Liver (tissue), 9 donors: Measurements from ENCODE around the gene BIN1. TPM values are rescaled to one million over a fixed set of nuclear protein-coding genes. Genes with fewer than 3 reads are reported as not detected.

Experiments used
- DNase-seq: peaks from one replicate; pipeline ENCODE4 v3.0.0-alpha.2; 2017; ENCODE audit warnings: low spot score
- H3K27ac ChIP-seq, 2 donors: one replicate each; pipeline ENCODE4 v1.7.0; 2013; ENCODE audit warnings: inconsistent platforms in 2 of 2, low read length in 2 of 2, control low read depth in 1 of 2, low read depth in 1 of 2, mild to moderate bottlenecking in 1 of 2
- H3K27me3 ChIP-seq, 4 donors: one replicate each; pipeline versions ENCODE4 v1.6.1 to v1.7.0; 2013; ENCODE audit warnings: low read length in 3 of 4, inconsistent platforms in 1 of 4, mild to moderate bottlenecking in 1 of 4, moderate library complexity in 1 of 4; ENCODE audit not compliant: control insufficient read depth in 4 of 4, insufficient read depth in 4 of 4
- H3K36me3 ChIP-seq, 4 donors: one replicate each; pipeline versions ENCODE4 v1.6.1 to v1.7.0; 2013; ENCODE audit warnings: low read length in 3 of 4, mild to moderate bottlenecking in 3 of 4, low read depth in 1 of 4, moderate library complexity in 1 of 4; ENCODE audit not compliant: control insufficient read depth in 4 of 4, insufficient read depth in 3 of 4
- H3K4me1 ChIP-seq, 4 donors: one replicate each; pipeline versions ENCODE4 v1.6.1 to v1.7.0; 2013; ENCODE audit warnings: low read length in 3 of 4, mild to moderate bottlenecking in 3 of 4, moderate library complexity in 1 of 4; ENCODE audit not compliant: control insufficient read depth in 4 of 4, insufficient read depth in 4 of 4
- H3K4me3 ChIP-seq, 3 donors: one replicate each; pipeline versions ENCODE4 v1.6.1 to v1.7.0; 2013; ENCODE audit warnings: low read length in 3 of 3, control low read depth in 1 of 3, low read depth in 1 of 3, mild to moderate bottlenecking in 1 of 3
- H3K9ac ChIP-seq, 2 donors: one replicate each; pipeline ENCODE4 v1.7.0; 2013; ENCODE audit warnings: low read length in 2 of 2, mild to moderate bottlenecking in 2 of 2, moderate library complexity in 2 of 2, control low read depth in 1 of 2, low read depth in 1 of 2
- H3K9me3 ChIP-seq, 4 donors: one replicate each; pipeline versions ENCODE4 v1.6.1 to v1.7.0; 2013; ENCODE audit warnings: low read length in 3 of 4; ENCODE audit not compliant: control insufficient read depth in 4 of 4
- ATF3 ChIP-seq: IDR thresholded peaks from 2 replicates; pipeline ENCODE4 v1.6.1; 2016; ENCODE audit warnings: antibody characterized with exemption
- EGR1 ChIP-seq, 2 donors: IDR thresholded peaks; 2 replicates each; pipeline ENCODE4 v1.6.1; 2016 to 2018; ENCODE audit warnings: antibody characterized with exemption in 2 of 2, low read depth in 2 of 2
- FOXA2 ChIP-seq: IDR thresholded peaks from 2 replicates; pipeline ENCODE4 v1.6.1; 2016; ENCODE audit warnings: antibody characterized with exemption
- GABPA ChIP-seq, 2 donors: IDR thresholded peaks in 1 of 2; conservative IDR thresholded peaks in 1 of 2; 2 replicates each; pipeline ENCODE4 v1.6.1; 2016; ENCODE audit warnings: antibody characterized with exemption in 2 of 2, mild to moderate bottlenecking in 1 of 2, moderate library complexity in 1 of 2
- HNF4A ChIP-seq, 2 donors: conservative IDR thresholded peaks; 2 replicates each; pipeline ENCODE4 v1.6.1; 2016; ENCODE audit warnings: antibody characterized with exemption in 2 of 2, mild to moderate bottlenecking in 2 of 2
- HNF4G ChIP-seq: IDR thresholded peaks from 2 replicates; pipeline ENCODE4 v1.6.1; 2016; ENCODE audit warnings: antibody characterized with exemption
- JUND ChIP-seq, 2 donors: IDR thresholded peaks; 2 replicates each; pipeline ENCODE4 v1.6.1; 2016; ENCODE audit warnings: antibody characterized with exemption in 2 of 2
- MAX ChIP-seq: IDR thresholded peaks from 2 replicates; pipeline ENCODE4 v1.6.1; 2016; ENCODE audit warnings: antibody characterized with exemption
- NR2F2 ChIP-seq: IDR thresholded peaks from 2 replicates; pipeline ENCODE4 v1.6.1; 2016; ENCODE audit warnings: antibody characterized with exemption
- REST ChIP-seq: IDR thresholded peaks from 2 replicates; pipeline ENCODE4 v1.6.1; 2016; ENCODE audit warnings: antibody characterized with exemption, mild to moderate bottlenecking
- RXRA ChIP-seq, 2 donors: IDR thresholded peaks; 2 replicates each; pipeline ENCODE4 v1.6.1; 2017 to 2018; ENCODE audit warnings: antibody characterized with exemption in 2 of 2, mild to moderate bottlenecking in 1 of 2
- SP1 ChIP-seq: IDR thresholded peaks from 2 replicates; pipeline ENCODE4 v1.6.1; 2018; ENCODE audit warnings: antibody characterized with exemption, mild to moderate bottlenecking
- TAF1 ChIP-seq: conservative IDR thresholded peaks from 2 replicates; pipeline ENCODE4 v1.6.1; 2016; ENCODE audit warnings: antibody characterized with exemption, mild to moderate bottlenecking
- YY1 ChIP-seq: IDR thresholded peaks from 2 replicates; pipeline ENCODE4 v1.6.1; 2016; ENCODE audit warnings: antibody characterized with exemption, mild to moderate bottlenecking
- WGBS: extraction: QIAGEN DNeasy Blood & Tissue Kit; methylation state at CpG from one replicate; pipeline ENCODE4 v1.1.7; 2013; 5-methylcytosine and 5-hydroxymethylcytosine counted together
- polyA plus RNA-seq, 2 donors: library from polyadenylated mRNA; stranded (reverse) in 1 of 2; unstranded in 1 of 2; fragments of 200-250 nt in 1 of 2; fragments of >200 nt in 1 of 2; fragmentation: Nextera tagmentation in 1 of 2; extraction: Ambion mirVana in 1 of 2; gene quantifications; one replicate each; pipeline versions ENCODE4 v1.2.1 to v1.2.3, GENCODE V29; 2013 to 2015
- total RNA-seq, 2 donors: library from RNA; depleted of rRNA; stranded (reverse); fragments of >200 nt; gene quantifications; one replicate each; pipeline ENCODE4 v1.2.3, GENCODE V29; 2014
- TF ChIP-seq, protein P1 (sequence below): fragments of 150-350 bp; IDR thresholded peaks from 2 replicates; pipeline ENCODE4 v1.5.1; 2017; ENCODE audit warnings: improper control_type of control experiment, low read depth, low read length; ENCODE audit not compliant: missing input control
- TF ChIP-seq, protein P2 (sequence below): IDR thresholded peaks from 2 replicates; pipeline ENCODE4 v1.6.1; 2016; ENCODE audit warnings: antibody characterized with exemption
- donor health status: healthy.
- donor health status: healthy.
- donor health status: healthy.
- donor health status: healthy.
- donor health status: healthy.

Gene BIN1
- total and polyA plus RNA-seq, 4 donors = 13.3 to 21.5 (median 15.0) TPM

GRCh38 chr2:127059559-127059958, 47.4 kb downstream of the BIN1 start:
- Histone ChIP-seq H3K4me3 (no peak overlapping the region), H3K9me3 (no peaks in the 10 kb centered on the region), H3K36me3 (peaks cover 0 to 4% (median 0%) of the 10 kb centered on the region in 4 donors), H3K9ac (no peak overlapping the region), H3K4me1 (peaks cover 5 to 24% (median 16%) of the 10 kb centered on the region in 4 donors), H3K27me3 (no peaks in the 10 kb centered on the region), H3K27ac (no peak overlapping the region)
- no peak for TF ChIP-seq EGR1 (IDR thresholded peaks at IDR 0.05; ENCODE audit: low read depth in 2 of 2)
- no peak for TF ChIP-seq SP1
- no peak for TF ChIP-seq MAX
- no peak for TF ChIP-seq REST
- no peak for TF ChIP-seq TAF1
- TF ChIP-seq RXRA (IDR thresholded peaks at IDR 0.05) = no peak
- TF ChIP-seq GABPA (IDR thresholded peaks at IDR 0.05 in 1 of 2, conservative IDR thresholded peaks at IDR 0.05 in 1 of 2) = no peak
- no peak for TF ChIP-seq FOXA2
- no peak for TF ChIP-seq JUND (IDR thresholded peaks at IDR 0.05)
- TF ChIP-seq ATF3 = no peak
- TF ChIP-seq NR2F2 = no peak
- no peak for TF ChIP-seq YY1
- TF ChIP-seq, protein P1, sequence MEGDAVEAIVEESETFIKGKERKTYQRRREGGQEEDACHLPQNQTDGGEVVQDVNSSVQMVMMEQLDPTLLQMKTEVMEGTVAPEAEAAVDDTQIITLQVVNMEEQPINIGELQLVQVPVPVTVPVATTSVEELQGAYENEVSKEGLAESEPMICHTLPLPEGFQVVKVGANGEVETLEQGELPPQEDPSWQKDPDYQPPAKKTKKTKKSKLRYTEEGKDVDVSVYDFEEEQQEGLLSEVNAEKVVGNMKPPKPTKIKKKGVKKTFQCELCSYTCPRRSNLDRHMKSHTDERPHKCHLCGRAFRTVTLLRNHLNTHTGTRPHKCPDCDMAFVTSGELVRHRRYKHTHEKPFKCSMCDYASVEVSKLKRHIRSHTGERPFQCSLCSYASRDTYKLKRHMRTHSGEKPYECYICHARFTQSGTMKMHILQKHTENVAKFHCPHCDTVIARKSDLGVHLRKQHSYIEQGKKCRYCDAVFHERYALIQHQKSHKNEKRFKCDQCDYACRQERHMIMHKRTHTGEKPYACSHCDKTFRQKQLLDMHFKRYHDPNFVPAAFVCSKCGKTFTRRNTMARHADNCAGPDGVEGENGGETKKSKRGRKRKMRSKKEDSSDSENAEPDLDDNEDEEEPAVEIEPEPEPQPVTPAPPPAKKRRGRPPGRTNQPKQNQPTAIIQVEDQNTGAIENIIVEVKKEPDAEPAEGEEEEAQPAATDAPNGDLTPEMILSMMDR = no peak
- WGBS = 97% methylated on average over 10 of the region's 10 CpGs
- DNase-seq = no peak

DNA sequence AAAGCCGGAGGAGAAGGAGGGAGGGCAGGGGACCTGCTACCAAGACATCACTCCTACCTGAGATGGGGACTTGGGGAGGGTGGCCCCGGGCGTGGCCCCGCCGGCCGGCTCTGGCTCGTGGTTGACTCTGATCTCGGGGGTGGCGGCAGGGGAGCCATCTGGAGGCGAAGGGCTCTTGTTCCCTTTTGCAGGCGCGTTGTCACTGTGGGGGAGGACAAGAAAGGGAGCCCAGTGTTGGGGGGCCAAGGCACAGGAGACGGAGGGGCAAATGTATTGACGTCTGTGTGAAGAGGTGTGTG, 48.1 kb downstream of the BIN1 start:
- Histone ChIP-seq H3K27ac (no peak overlapping the region), H3K27me3 (no peaks in the 10 kb centered on the region), H3K4me1 (peaks cover 11 to 30% (median 22%) of the 10 kb centered on the region in 4 donors), H3K9me3 (no peaks in the 10 kb centered on the region), H3K4me3 (no peak overlapping the region), H3K9ac (no peak overlapping the region), H3K36me3 (peaks cover 0 to 4% (median 0%) of the 10 kb centered on the region in 4 donors)
- TF ChIP-seq REST (no peak), ATF3 (no peak), NR2F2 (no peak), HNF4A (conservative IDR thresholded peaks at IDR 0.05) (no peak), HNF4G (no peak), TAF1 (no peak)
- TF ChIP-seq, protein P1 = no peak
- TF ChIP-seq, protein P2, sequence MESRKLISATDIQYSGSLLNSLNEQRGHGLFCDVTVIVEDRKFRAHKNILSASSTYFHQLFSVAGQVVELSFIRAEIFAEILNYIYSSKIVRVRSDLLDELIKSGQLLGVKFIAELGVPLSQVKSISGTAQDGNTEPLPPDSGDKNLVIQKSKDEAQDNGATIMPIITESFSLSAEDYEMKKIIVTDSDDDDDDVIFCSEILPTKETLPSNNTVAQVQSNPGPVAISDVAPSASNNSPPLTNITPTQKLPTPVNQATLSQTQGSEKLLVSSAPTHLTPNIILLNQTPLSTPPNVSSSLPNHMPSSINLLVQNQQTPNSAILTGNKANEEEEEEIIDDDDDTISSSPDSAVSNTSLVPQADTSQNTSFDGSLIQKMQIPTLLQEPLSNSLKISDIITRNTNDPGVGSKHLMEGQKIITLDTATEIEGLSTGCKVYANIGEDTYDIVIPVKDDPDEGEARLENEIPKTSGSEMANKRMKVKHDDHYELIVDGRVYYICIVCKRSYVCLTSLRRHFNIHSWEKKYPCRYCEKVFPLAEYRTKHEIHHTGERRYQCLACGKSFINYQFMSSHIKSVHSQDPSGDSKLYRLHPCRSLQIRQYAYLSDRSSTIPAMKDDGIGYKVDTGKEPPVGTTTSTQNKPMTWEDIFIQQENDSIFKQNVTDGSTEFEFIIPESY = no peak
- 89% methylated on average over 14 of the region's 14 CpGs for WGBS
- DNase-seq = no peak
